Activated naive CD8-positive, alpha-beta T cell treated with anti-CD3 and anti-CD28 coated beads, Interleukin-2, amount 50 U/mL, for 24 hours (primary cell): Measurements from ENCODE around the gene DONSON.

ENCODE experiments used
- ATAC-seq: fragments of 150-1000 bp; cut with Tn5 transposase; one replicate; pipeline ENCODE4 v1.10.0; 2021
- DNase-seq: peaks from one replicate; pipeline ENCODE4 v3.0.0; 2021
- H3K27ac Mint-ChIP-seq: one replicate; pipeline ENCODE4 v1.8.0; 2021; ENCODE audit warnings: mild to moderate bottlenecking, mixed read lengths
- H3K27me3 Mint-ChIP-seq: one replicate; pipeline ENCODE4 v1.8.0; 2021; ENCODE audit warnings: mixed read lengths
- H3K36me3 Mint-ChIP-seq: one replicate; pipeline ENCODE4 v1.8.0; 2021; ENCODE audit warnings: low read depth, mixed read lengths
- H3K4me1 Mint-ChIP-seq: one replicate; pipeline ENCODE4 v1.8.0; 2021; ENCODE audit warnings: mixed read lengths
- H3K4me3 Mint-ChIP-seq: one replicate; pipeline ENCODE4 v1.8.0; 2021; ENCODE audit warnings: mild to moderate bottlenecking, moderate library complexity, mixed read lengths
- H3K9me3 Mint-ChIP-seq: one replicate; pipeline ENCODE4 v1.8.0; 2021; ENCODE audit warnings: mixed read lengths

DONSON gene

DNA sequence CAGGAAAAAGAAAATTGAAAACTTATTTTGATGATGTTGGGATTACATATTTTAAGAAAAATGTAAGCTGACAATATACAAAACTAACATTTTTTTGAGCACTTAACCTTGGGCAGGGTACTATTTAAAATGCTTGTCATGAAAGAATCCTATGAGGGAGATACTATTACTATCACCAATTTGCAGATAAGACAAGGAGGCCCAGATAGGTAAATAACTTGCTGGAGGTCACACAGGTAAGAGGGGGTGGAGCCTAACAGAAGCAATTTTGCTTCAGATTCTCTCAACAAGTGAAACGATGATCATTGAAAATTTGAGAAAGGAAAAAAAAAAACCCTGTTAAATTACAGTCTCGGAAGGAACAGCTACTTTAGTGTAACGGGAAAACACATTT is 47.8 kb downstream of the DONSON start:
- Mint-ChIP-seq H3K27me3 (no peaks in the 10 kb centered on the region), H3K4me1 (peaks cover 48% of the 10 kb centered on the region), H3K36me3 (peaks cover 68% of the 10 kb centered on the region), H3K4me3 (peak overlapping the region; percentile 92), H3K27ac (peak overlapping the region; percentile 98), H3K9me3 (no peaks in the 10 kb centered on the region)
- ATAC-seq (no peak), DNase-seq (no peak)

DNA sequence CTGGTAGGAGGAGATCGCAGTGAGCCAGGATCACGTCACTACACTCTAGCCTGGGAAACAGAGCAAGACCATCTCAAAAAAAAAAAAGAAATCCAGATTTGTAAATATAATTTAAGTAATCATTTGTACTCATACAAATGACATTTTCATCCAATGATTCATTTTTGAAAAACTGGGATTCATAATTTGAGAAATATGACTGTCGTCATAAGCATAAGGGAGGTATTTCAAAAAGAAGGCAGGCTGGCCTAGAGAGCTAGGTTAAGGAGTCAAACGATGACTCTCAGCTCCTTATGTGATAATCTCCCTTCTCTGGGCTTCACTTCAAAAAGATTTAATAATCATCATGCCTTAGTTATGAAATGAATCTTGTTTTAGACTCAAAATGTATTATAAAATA is 48.9 kb downstream of the DONSON start:
- peak overlapping the region; percentile 92 for H3K4me3 Mint-ChIP-seq
- H3K9me3 Mint-ChIP-seq, result no peaks in the 10 kb centered on the region
- no peak for ATAC-seq
- no peak for DNase-seq
- H3K27me3 Mint-ChIP-seq, result no peaks in the 10 kb centered on the region
- peaks cover 38% of the 10 kb centered on the region for H3K4me1 Mint-ChIP-seq
- H3K27ac Mint-ChIP-seq, result no peak overlapping the region
- H3K36me3 Mint-ChIP-seq, result peaks cover 73% of the 10 kb centered on the region

DNA sequence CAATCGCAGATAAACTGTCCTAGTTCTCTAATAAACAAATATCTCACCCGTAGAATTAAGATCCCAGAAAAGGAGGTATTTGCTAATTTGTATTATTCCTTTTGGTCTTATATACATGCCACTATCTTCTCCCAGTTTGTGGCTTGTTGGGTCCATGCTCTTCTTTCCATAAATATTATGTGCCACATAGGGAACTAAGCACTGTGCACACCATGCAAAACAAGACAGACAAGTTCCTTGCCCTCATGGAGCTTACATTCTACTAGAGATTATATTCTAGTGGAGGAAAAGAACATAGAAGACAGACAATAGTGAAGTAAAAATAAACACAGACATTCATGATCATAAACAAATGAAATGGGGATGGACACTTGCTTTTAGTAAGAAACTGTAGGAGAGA is 51.3 kb downstream of the DONSON start:
- Mint-ChIP-seq H3K27ac (peak overlapping the region; percentile 37), H3K4me3 (no peak overlapping the region), H3K36me3 (peaks cover 68% of the 10 kb centered on the region), H3K27me3 (no peaks in the 10 kb centered on the region), H3K9me3 (no peaks in the 10 kb centered on the region), H3K4me1 (peaks cover 28% of the 10 kb centered on the region)
- DNase-seq (no peak), ATAC-seq (no peak)

DNA sequence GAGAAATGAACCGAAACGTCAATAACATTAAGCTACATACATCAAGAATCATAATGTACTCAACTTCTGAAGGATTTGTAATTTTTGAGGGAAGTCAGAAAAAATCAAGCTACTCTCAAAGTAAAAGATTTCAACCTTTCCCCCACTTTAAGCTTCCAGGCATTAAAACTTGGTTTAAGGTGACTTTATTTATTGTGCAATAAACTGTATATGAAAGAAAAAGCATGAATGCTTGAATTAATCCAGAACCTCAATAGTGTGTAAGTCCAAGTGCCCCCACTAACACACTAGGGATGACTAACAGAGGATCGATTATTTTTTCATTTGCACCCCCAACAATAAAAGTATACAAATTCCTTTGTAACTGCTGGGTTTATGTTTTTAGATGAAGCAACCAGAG is 57.5 kb downstream of the DONSON start:
- ATAC-seq (no peak), DNase-seq (no peak)
- no peaks in the 10 kb centered on the region for H3K27me3 Mint-ChIP-seq
- no peak overlapping the region for H3K4me3 Mint-ChIP-seq
- H3K9me3 Mint-ChIP-seq, result no peaks in the 10 kb centered on the region
- H3K4me1 Mint-ChIP-seq, result no peaks in the 10 kb centered on the region
- H3K27ac Mint-ChIP-seq, result no peak overlapping the region
- peaks cover 63% of the 10 kb centered on the region for H3K36me3 Mint-ChIP-seq
